Muscle layer of colon (tissue), 2 donors: ENCODE measurements around the gene XXYLT1.

ENCODE experiments used
- H3K27ac ChIP-seq: one replicate; pipeline ENCODE4 v1.7.0; 2013; ENCODE audit warnings: low read depth, mild to moderate bottlenecking, low read length, moderate library complexity
- H3K27me3 ChIP-seq, 2 donors: one replicate each; pipeline ENCODE4 v1.7.0; 2013; ENCODE audit warnings: low read length in 2 of 2, mild to moderate bottlenecking in 2 of 2; ENCODE audit not compliant: insufficient read depth in 2 of 2, control insufficient read depth in 1 of 2
- H3K36me3 ChIP-seq: one replicate; pipeline ENCODE4 v1.7.0; 2013; ENCODE audit warnings: mild to moderate bottlenecking, low read length; ENCODE audit not compliant: insufficient read depth
- H3K4me1 ChIP-seq: one replicate; pipeline ENCODE4 v1.7.0; 2013; ENCODE audit warnings: mild to moderate bottlenecking, low read length; ENCODE audit not compliant: insufficient read depth
- H3K4me3 ChIP-seq, 2 donors: one replicate each; pipeline ENCODE4 v1.7.0; 2013; ENCODE audit warnings: low read length in 2 of 2, low read depth in 1 of 2, mild to moderate bottlenecking in 1 of 2, moderate library complexity in 1 of 2
- H3K9ac ChIP-seq: one replicate; pipeline ENCODE4 v1.7.0; 2013; ENCODE audit warnings: low read length
- H3K9me3 ChIP-seq: one replicate; pipeline ENCODE4 v1.7.0; 2013; ENCODE audit warnings: mild to moderate bottlenecking, low read length
- donor health status: abdominal sarcoma.
- donor health status: Adenocarcinoma of cecum.

XXYLT1 gene

GRCh38 chr3:195285372-195285771, 14.4 kb upstream of the XXYLT1 start:
- no peaks in the 10 kb centered on the region for H3K4me1 ChIP-seq
- no peak overlapping the region for H3K9ac ChIP-seq
- H3K27me3 ChIP-seq, result no peaks in the 10 kb centered on the region
- H3K36me3 ChIP-seq, result peaks cover 37% of the 10 kb centered on the region
- no peak overlapping the region for H3K4me3 ChIP-seq
- no peak overlapping the region for H3K27ac ChIP-seq
- no peaks in the 10 kb centered on the region for H3K9me3 ChIP-seq

GRCh38 chr3:195284842-195285241, 13.9 kb upstream of the XXYLT1 start:
- Histone ChIP-seq H3K27ac (no peak overlapping the region), H3K9ac (no peak overlapping the region), H3K9me3 (no peaks in the 10 kb centered on the region), H3K36me3 (peaks cover 37% of the 10 kb centered on the region), H3K27me3 (no peaks in the 10 kb centered on the region), H3K4me3 (no peak overlapping the region), H3K4me1 (no peaks in the 10 kb centered on the region)

GRCh38 chr3:195282961-195283360, 12.0 kb upstream of the XXYLT1 start:
- no peak overlapping the region for H3K9ac ChIP-seq
- H3K4me3 ChIP-seq, result no peak overlapping the region
- H3K36me3 ChIP-seq, result peaks cover 35% of the 10 kb centered on the region

GRCh38 chr3:195274259-195274966, 3.5 kb upstream of the XXYLT1 start:
- Histone ChIP-seq H3K9ac (no peak overlapping the region), H3K27me3 (no peaks in the 10 kb centered on the region), H3K4me3 (no peak overlapping the region), H3K36me3 (peaks cover 5% of the 10 kb centered on the region), H3K9me3 (no peaks in the 10 kb centered on the region), H3K4me1 (peaks cover 13% of the 10 kb centered on the region), H3K27ac (no peak overlapping the region)

More at GRCh38 chr3:195282961-195283360, 12.0 kb upstream of the XXYLT1 start:
- Histone ChIP-seq H3K9me3 (no peaks in the 10 kb centered on the region), H3K27me3 (no peaks in the 10 kb centered on the region), H3K4me1 (no peaks in the 10 kb centered on the region), H3K27ac (no peak overlapping the region)

- peaks cover 4% of the 10 kb centered on the region for H3K36me3 ChIP-seq
- H3K9ac ChIP-seq, result peak overlapping the region; percentile 2
- H3K27me3 ChIP-seq, result no peaks in the 10 kb centered on the region
- no peaks in the 10 kb centered on the region for H3K9me3 ChIP-seq
- H3K27ac ChIP-seq, result peak overlapping the region; percentile 80
- H3K4me1 ChIP-seq, result peaks cover 21% of the 10 kb centered on the region
- peak overlapping the region; percentile 84 to 88 for H3K4me3 ChIP-seq
Observed at GRCh38 chr3:195271410-195272243, 668 bp upstream of the XXYLT1 start.

GRCh38 chr3:195270079-195270816, 711 bp downstream of the XXYLT1 start:
- Histone ChIP-seq H3K9me3 (no peaks in the 10 kb centered on the region), H3K27me3 (no peaks in the 10 kb centered on the region), H3K36me3 (peaks cover 6% of the 10 kb centered on the region), H3K27ac (peak overlapping the region; percentile 80), H3K4me3 (peak overlapping the region; percentile 84 to 88), H3K9ac (peak overlapping the region; percentile 32), H3K4me1 (peaks cover 21% of the 10 kb centered on the region)

GRCh38 chr3:195269375-195270078, 1.4 kb downstream of the XXYLT1 start:
- peak overlapping the region in 1 of 2 donors; percentile 88 for H3K4me3 ChIP-seq
- H3K9me3 ChIP-seq, result no peaks in the 10 kb centered on the region
- peaks cover 6% of the 10 kb centered on the region for H3K36me3 ChIP-seq
- H3K27me3 ChIP-seq, result no peaks in the 10 kb centered on the region
- H3K4me1 ChIP-seq, result peaks cover 21% of the 10 kb centered on the region
- H3K9ac ChIP-seq, result peak overlapping the region; percentile 32
- H3K27ac ChIP-seq, result peak overlapping the region; percentile 80

DNA sequence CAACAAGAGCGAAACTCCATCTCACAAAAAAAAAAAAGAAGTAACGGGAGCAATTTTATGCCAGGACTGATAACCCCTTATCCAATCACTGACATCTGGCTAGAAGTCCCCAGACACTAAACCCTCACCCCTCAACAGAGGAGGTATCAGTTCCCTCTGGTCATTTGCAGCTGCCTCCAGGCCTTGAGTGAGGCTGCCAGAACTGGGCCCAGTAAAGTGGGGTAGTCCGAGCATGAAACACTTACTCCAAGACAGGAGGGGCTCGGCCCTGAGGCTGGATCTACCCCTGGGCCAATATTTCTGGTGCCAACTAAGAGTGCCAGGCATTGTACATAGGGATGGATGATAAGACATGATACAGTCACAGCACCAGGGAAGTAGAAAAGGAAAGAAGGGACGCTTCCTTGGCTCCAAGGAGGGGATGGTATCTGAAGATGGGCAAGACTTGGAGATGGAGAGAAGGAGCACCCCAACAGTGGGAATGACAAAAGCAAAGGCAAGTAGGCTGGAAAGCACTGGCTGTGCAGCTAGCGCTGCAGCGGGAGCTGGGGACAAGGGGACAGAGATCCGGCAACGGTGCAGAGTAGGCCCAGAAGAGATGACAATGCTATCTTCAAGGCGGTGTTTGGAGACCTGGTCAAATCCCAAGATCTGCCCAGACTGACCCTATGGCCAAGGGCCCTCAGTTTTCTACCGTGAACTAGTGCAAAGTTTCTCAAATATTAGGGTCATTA, 2.2 kb downstream of the XXYLT1 start:
- Histone ChIP-seq H3K9me3 (no peaks in the 10 kb centered on the region), H3K36me3 (peaks cover 6% of the 10 kb centered on the region), H3K4me3 (no peak overlapping the region), H3K27ac (no peak overlapping the region), H3K4me1 (peaks cover 21% of the 10 kb centered on the region), H3K27me3 (no peaks in the 10 kb centered on the region), H3K9ac (no peak overlapping the region)

DNA sequence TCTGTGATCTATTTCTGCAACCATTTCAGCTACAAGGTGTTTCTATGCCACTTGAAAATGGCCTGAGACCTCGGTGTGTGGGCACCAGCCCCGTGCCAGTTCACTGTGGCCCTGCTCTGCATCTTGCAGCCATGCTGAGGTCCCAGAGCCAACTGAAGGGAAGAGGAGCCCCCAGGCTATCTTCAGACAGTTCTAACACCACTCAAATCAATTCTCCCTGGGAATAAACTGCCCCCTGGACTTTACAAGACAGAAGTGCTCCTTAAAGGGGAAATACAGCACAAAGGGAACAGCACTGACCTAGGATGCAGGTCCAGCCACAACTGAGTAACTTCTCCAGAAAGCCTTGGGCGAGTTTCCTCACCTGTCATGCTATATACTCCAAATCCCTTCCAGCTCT, 3.9 kb downstream of the XXYLT1 start:
- Histone ChIP-seq H3K36me3 (peaks cover 6% of the 10 kb centered on the region), H3K4me1 (peaks cover 20% of the 10 kb centered on the region), H3K27me3 (no peaks in the 10 kb centered on the region), H3K4me3 (no peak overlapping the region), H3K9ac (no peak overlapping the region), H3K9me3 (no peaks in the 10 kb centered on the region), H3K27ac (no peak overlapping the region)

- Histone ChIP-seq H3K36me3 (peaks cover 6% of the 10 kb centered on the region), H3K27ac (no peak overlapping the region), H3K9me3 (no peaks in the 10 kb centered on the region), H3K4me3 (no peak overlapping the region), H3K4me1 (peaks cover 15% of the 10 kb centered on the region), H3K27me3 (no peaks in the 10 kb centered on the region), H3K9ac (no peak overlapping the region)
Observed at GRCh38 chr3:195266428-195266827, 4.5 kb downstream of the XXYLT1 start.
